ENCODE measurements around the gene PTPN4.
"Not testable (repeated sequence)": the region's sequence is repeated elsewhere in the genome, so short reads cannot be mapped to it uniquely, and the experiment has no call there.

PTPN4 gene

DNA sequence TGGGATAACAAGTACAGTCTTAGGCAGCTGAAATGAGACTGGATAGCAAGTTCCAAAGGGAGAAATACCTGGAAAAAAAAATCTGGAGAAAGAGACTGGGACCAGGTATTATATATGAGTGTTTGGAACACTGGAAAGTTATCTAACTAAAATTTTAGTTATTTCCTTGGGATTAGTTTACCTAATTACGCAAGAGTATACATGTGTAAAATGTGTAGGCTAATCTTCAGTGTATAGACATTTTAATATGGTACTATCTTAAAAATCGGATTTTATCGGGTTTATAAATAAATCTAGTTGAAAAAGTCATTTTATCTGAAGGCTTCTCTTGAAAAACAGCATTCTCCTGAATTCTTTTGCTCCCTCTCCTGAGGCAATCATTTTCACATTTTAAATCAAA, 257.1 kb downstream of the PTPN4 start:
- DNase-seq (ENCODE audit: low read depth in 3 of 3): no peak

GRCh38 chr2:120017201-120017600, 257.5 kb downstream of the PTPN4 start:
- no peak for DNase-seq (ENCODE audit: low read depth in 3 of 3)

- no peak for DNase-seq (ENCODE audit: low read depth in 3 of 3)
Observed at GRCh38 chr2:120018549-120018948, 258.8 kb downstream of the PTPN4 start.

- no peak for DNase-seq (ENCODE audit: low read depth in 3 of 3)
Observed at GRCh38 chr2:120020554-120020953, 260.8 kb downstream of the PTPN4 start.

DNA sequence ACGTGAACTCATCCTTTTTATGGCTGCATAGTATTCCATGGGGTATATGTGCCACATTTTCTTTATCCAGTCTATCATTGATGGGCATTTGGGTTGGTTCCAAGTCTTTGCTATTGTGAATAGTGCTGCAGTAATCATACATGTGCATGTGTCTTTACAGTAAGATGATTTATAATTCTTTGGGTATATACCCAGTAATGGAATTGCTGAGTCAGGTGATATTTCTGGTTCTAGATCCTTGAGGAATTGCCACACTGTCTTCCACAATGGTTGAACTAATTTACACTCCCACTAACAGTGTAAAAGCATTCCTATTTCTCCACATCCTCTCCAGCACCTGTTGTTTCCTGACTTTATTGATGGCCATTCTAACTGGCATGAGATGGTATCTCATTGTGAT, 262.8 kb downstream of the PTPN4 start:
- DNase-seq (ENCODE audit: low read depth in 3 of 3): not testable (repeated sequence)

DNA sequence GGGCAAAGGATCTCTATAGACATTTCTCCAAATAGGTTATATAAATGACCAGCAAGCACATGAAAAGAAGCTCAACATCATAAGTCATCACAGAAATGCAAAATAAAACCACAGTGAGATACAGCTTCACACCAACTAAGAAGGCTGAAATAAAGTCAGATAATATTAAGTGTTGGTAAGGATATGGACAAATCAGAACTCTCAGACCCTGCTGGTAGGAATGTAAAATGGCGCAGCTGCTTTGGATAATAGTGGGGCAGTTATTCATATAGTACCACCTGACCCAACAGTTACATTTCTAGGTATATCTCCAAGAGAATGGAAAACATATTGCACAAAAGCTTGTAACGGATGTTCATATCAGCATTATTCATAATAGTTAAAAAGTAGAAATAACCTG, 267.2 kb downstream of the PTPN4 start:
- no peak for DNase-seq (ENCODE audit: low read depth in 3 of 3)

DNA sequence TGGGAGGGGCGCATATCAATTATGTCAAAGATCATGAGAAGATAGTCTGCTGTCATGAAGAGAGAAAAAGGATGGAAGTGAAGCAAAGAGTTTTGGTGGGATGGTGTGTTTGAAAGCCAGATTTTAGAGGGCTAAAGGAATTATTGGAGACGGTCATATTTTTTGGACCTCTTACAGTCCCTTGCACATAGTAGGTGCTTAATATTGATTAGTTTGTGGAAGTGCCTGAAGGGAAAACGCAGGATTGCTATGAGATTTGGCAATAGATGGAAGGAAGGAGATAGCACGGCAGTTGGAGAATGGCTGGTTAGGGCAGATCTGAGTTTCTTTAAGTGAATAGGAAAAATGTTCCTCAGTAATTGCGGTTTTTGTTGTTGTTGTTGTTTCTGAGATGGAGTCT, 269.1 kb downstream of the PTPN4 start:
- DNase-seq (ENCODE audit: low read depth in 3 of 3): no peak

GRCh38 chr2:120029672-120030640, 270.2 kb downstream of the PTPN4 start:
- DNase-seq (ENCODE audit: low read depth in 3 of 3): no peak

DNA sequence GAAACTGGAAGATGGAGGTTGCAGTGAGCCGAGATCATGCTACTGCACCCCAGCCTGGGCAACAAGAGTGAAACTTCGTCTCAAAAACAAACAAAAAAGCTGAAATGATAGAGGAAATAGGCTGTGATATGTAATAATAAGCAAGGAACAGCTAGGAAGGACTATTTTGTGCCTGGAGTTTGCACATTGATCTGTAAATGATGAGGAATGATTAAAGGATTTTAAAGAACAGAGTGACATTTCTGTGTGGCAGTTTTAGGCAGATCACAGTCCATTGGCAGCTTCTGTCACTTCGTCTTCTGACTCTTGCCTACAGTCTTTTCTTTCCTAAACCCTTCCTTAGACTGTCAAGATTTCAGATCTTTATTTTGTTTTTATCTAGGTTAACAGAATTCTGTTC, 272.6 kb downstream of the PTPN4 start:
- no peak for DNase-seq (ENCODE audit: low read depth in 3 of 3)

All from stimulated activated CD4-positive, alpha-beta T cell treated with anti-CD3 and anti-CD28 coated beads, TNF-alpha, amount 100 ng/mL, for 24 hours (primary cell).